Measurements from ENCODE around the gene TMC8. TPM values are rescaled to one million over a fixed set of nuclear protein-coding genes. Genes with fewer than 3 reads are reported as not detected.
A peak's percentile ranks its signal among the peaks of the same experiment; 100 is the strongest.

The TMC8 gene
- total RNA-seq, 1 donor from 2014 or later, result 0.79 TPM

GRCh38 chr17:78120537-78120936 is 10.0 kb upstream of the TMC8 start:
- no peak overlapping the region for H3K4me3 Mint-ChIP-seq
- no peaks in the 10 kb centered on the region for H3K27me3 Mint-ChIP-seq (ENCODE audit: low read depth)
- no peaks in the 10 kb centered on the region for H3K4me1 Mint-ChIP-seq
- no peak for TF ChIP-seq CTCF (conservative IDR thresholded peaks at IDR 0.05)
- DNase-seq (ENCODE audit: low read depth, low spot score), result no peak
- no peaks in the 10 kb centered on the region for H3K9me3 Mint-ChIP-seq
- no peak overlapping the region for H3K27ac Mint-ChIP-seq (ENCODE audit: unreplicated experiment)
- no peaks in the 10 kb centered on the region for H3K36me3 Mint-ChIP-seq (ENCODE audit: low read depth)

GRCh38 chr17:78120971-78121800 is 9.4 kb upstream of the TMC8 start:
- no peaks in the 10 kb centered on the region for H3K9me3 Mint-ChIP-seq
- H3K27me3 Mint-ChIP-seq (ENCODE audit: low read depth), result no peaks in the 10 kb centered on the region
- H3K36me3 Mint-ChIP-seq (ENCODE audit: low read depth), result no peaks in the 10 kb centered on the region
- no peak for TF ChIP-seq CTCF (conservative IDR thresholded peaks at IDR 0.05)
- H3K4me1 Mint-ChIP-seq, result peaks cover under 1% of the 10 kb centered on the region
- no peak overlapping the region for H3K27ac Mint-ChIP-seq (ENCODE audit: unreplicated experiment)
- no peak overlapping the region for H3K4me3 Mint-ChIP-seq
- DNase-seq (ENCODE audit: low read depth, low spot score), result no peak

- H3K27me3 Mint-ChIP-seq (ENCODE audit: low read depth), result no peaks in the 10 kb centered on the region
- no peaks in the 10 kb centered on the region for H3K9me3 Mint-ChIP-seq
- TF ChIP-seq CTCF (conservative IDR thresholded peaks at IDR 0.05), result no peak
- no peak for DNase-seq (ENCODE audit: low read depth, low spot score)
- H3K27ac Mint-ChIP-seq (ENCODE audit: unreplicated experiment), result no peak overlapping the region
- no peaks in the 10 kb centered on the region for H3K36me3 Mint-ChIP-seq (ENCODE audit: low read depth)
- peaks cover 4% of the 10 kb centered on the region for H3K4me1 Mint-ChIP-seq
- H3K4me3 Mint-ChIP-seq, result no peak overlapping the region
Observed at GRCh38 chr17:78121801-78122215, 8.8 kb upstream of the TMC8 start.

DNA sequence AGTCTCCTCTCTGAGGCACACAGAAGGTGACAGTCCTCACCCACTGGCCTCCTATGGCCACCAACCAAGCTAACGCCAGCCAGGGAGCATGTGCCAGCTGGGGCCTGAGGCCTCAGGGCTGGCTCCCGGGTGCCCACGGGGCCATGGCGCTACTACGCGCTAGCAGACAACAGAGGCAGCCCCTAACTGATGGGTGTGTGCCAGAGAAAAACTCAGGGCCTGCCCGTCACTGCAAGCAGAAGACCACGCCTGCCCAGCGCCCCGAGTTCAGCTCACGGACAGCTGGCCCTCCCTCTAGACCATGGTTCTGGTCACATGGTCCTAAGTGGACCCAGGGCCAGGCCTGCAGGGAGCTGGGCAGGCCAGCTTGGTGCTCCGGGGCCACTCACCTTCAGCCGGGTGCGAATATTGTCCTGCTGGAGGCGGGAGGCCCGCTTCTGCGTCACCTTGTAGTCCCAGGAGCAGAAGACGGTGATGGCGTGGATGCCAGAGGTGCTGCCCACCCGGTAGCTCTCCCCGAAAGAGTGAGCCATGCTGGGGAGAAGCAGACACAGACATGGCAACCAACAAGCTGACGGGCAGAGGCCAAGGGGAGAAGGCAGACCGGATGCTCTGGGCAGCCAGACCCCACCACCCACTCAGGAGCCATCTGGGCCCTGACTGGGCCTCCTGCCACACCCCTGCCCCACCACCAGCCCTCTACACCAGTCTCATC is 8.2 kb upstream of the TMC8 start:
- H3K36me3 Mint-ChIP-seq (ENCODE audit: low read depth), result no peaks in the 10 kb centered on the region
- H3K27ac Mint-ChIP-seq (ENCODE audit: unreplicated experiment), result no peak overlapping the region
- no peak for TF ChIP-seq CTCF (conservative IDR thresholded peaks at IDR 0.05)
- H3K4me3 Mint-ChIP-seq, result no peak overlapping the region
- peaks cover 9% of the 10 kb centered on the region for H3K4me1 Mint-ChIP-seq
- no peaks in the 10 kb centered on the region for H3K9me3 Mint-ChIP-seq
- DNase-seq (ENCODE audit: low read depth, low spot score), result no peak
- H3K27me3 Mint-ChIP-seq (ENCODE audit: low read depth), result peaks cover 4% of the 10 kb centered on the region

DNA sequence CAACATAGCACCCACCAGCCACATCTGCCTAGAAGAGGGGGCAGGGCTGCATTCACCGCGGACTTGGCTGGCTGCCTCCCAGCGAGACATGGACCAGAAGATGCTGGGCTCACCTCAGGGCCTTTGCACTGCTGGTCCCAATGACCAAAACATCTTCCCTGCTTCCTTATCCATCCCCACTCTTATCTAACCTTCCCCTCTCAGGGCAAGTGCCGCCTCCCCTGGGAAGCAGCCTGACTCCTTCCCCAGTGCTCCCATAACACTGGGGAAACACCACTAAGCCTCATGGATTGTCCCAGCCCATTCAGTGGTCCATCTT is 7.7 kb upstream of the TMC8 start:
- Mint-ChIP-seq H3K4me1 (peaks cover 9% of the 10 kb centered on the region), H3K9me3 (no peaks in the 10 kb centered on the region)

More for the DNA sequence above, 7.7 kb upstream of the TMC8 start:
- H3K36me3 Mint-ChIP-seq (ENCODE audit: low read depth), result no peaks in the 10 kb centered on the region
- H3K27me3 Mint-ChIP-seq (ENCODE audit: low read depth), result peaks cover 4% of the 10 kb centered on the region
- DNase-seq (ENCODE audit: low read depth, low spot score), result no peak
- H3K4me3 Mint-ChIP-seq, result peak overlapping the region; percentile 27
- H3K27ac Mint-ChIP-seq (ENCODE audit: unreplicated experiment), result no peak overlapping the region
- TF ChIP-seq CTCF (conservative IDR thresholded peaks at IDR 0.05), result no peak

Measured in neural crest cell (in vitro differentiated cells).